SK-N-SH (cell line): ENCODE measurements around the gene DDX54.

Experiments used
- CTCF ChIP-seq: fragments of 200-600 bp; sonication (generic); IDR thresholded peaks from 2 replicates; pipeline ENCODE4 v1.6.1; 2017; ENCODE audit warnings: antibody characterized with exemption, mild to moderate bottlenecking, moderate library complexity
- FOXM1 ChIP-seq: IDR thresholded peaks from 2 replicates; pipeline ENCODE4 v1.4.0; 2012; ENCODE audit warnings: low read depth, mild to moderate bottlenecking
- NRF1 ChIP-seq: IDR thresholded peaks from 2 replicates; pipeline ENCODE4 v1.6.1; 2012; ENCODE audit warnings: low read depth, mild to moderate bottlenecking, low read length
- SIN3A ChIP-seq: IDR thresholded peaks from 2 replicates; pipeline ENCODE4 v1.6.1; 2012; ENCODE audit warnings: low read depth, mild to moderate bottlenecking, low read length, moderate library complexity, borderline replicate concordance
- TAF1 ChIP-seq: IDR thresholded peaks from 2 replicates; pipeline ENCODE4 v1.6.1; 2012; ENCODE audit warnings: low read depth, mild to moderate bottlenecking, low read length, moderate library complexity, borderline replicate concordance
- YY1 ChIP-seq: IDR thresholded peaks from 2 replicates; pipeline ENCODE4 v1.4.0; 2012; ENCODE audit warnings: low read depth, mild to moderate bottlenecking

- TF ChIP-seq CTCF (no peak), NRF1 (no peak), FOXM1 (no peak), TAF1 (no peak), SIN3A (no peak), YY1 (no peak)
Observed at GRCh38 chr12:113195598-113195997, 10.3 kb upstream of the DDX54 start.
